Osteoblast (primary cell): ENCODE data around the gene SFTA2. TPM values are rescaled to one million over a fixed set of nuclear protein-coding genes. Genes with fewer than 3 reads are reported as not detected.

ENCODE experiments used
- DNase-seq: peaks from one replicate; pipeline ENCODE4 v3.0.0; 2011; ENCODE audit warnings: low spot score, mixed read lengths; ENCODE audit not compliant: insufficient read length; ENCODE audit errors: missing footprints
- H2AFZ ChIP-seq: 2 replicates; pipeline ENCODE4 v1.6.0; 2011; ENCODE audit warnings: mild to moderate bottlenecking, low read length
- H3K27ac ChIP-seq: 2 replicates; pipeline ENCODE4 v1.5.1; 2011; ENCODE audit warnings: mild to moderate bottlenecking, low read depth, low read length, moderate library complexity
- H3K27me3 ChIP-seq: 2 replicates; pipeline ENCODE4 v1.6.0; 2012; ENCODE audit warnings: mild to moderate bottlenecking, control low read depth, inconsistent platforms, low read length, moderate library complexity; ENCODE audit not compliant: insufficient read depth
- H3K36me3 ChIP-seq: 2 replicates; pipeline ENCODE4 v1.5.1; 2011; ENCODE audit warnings: mild to moderate bottlenecking, low read length, control low read depth, moderate library complexity; ENCODE audit not compliant: insufficient read depth
- H3K4me1 ChIP-seq: 2 replicates; pipeline ENCODE4 v1.5.1; 2011; ENCODE audit warnings: mild to moderate bottlenecking, low read length, control low read depth, moderate library complexity; ENCODE audit not compliant: insufficient read depth
- H3K4me2 ChIP-seq: 2 replicates; pipeline ENCODE4 v1.6.0; 2011; ENCODE audit warnings: mild to moderate bottlenecking, low read length; ENCODE audit not compliant: insufficient read depth
- H3K4me3 ChIP-seq: fragments of 200-600 bp; sonication (generic); 3 replicates; pipeline ENCODE4 v1.5.1; 2012; ENCODE audit warnings: mild to moderate bottlenecking, low read length, inconsistent platforms; ENCODE audit not compliant: insufficient read depth
- H3K79me2 ChIP-seq: 2 replicates; pipeline ENCODE4 v1.6.0; 2012; ENCODE audit warnings: mild to moderate bottlenecking, low read length, control low read depth, inconsistent platforms; ENCODE audit not compliant: insufficient read depth
- H3K9me3 ChIP-seq: 2 replicates; pipeline ENCODE4 v1.5.1; 2011; ENCODE audit warnings: low read depth, low read length, control low read depth
- H4K20me1 ChIP-seq: 2 replicates; pipeline ENCODE4 v1.6.0; 2012; ENCODE audit warnings: mild to moderate bottlenecking, low read length, control low read depth; ENCODE audit not compliant: insufficient read depth
- CTCF ChIP-seq: IDR thresholded peaks from 2 replicates; pipeline ENCODE4 v1.5.1; 2011; ENCODE audit warnings: mild to moderate bottlenecking, low read depth, low read length, moderate library complexity; ENCODE audit errors: extremely low read depth
- total RNA-seq: library from RNA; depleted of rRNA; stranded (reverse); fragments of >200 nt; gene quantifications from 2 replicates; pipeline ENCODE4 v1.2.3, GENCODE V29; 2012

Gene SFTA2
- not detected in 2 replicates for total RNA-seq

GRCh38 chr6:30931969-30932645 is at the start of gene SFTA2:
Gene SFTA2 (minus strand): TSS chr6:30932170. CDS start chr6:30932096, 74 bp downstream.
- no peak within 1 kb of the TSS for H3K27ac ChIP-seq
- H3K4me2 ChIP-seq: no peak within 1 kb of the TSS
- no peak for TF ChIP-seq CTCF
- no peak within 1 kb of the TSS for H2AFZ ChIP-seq
- no peaks in the 10 kb centered on the region for H3K79me2 ChIP-seq
- H3K27me3 ChIP-seq: peaks cover 2% of the 10 kb centered on the region
- no peaks in the 10 kb centered on the region for H3K36me3 ChIP-seq
- H3K4me3 ChIP-seq: no peak within 1 kb of the TSS
- DNase-seq: no peak
- no peaks in the 10 kb centered on the region for H3K4me1 ChIP-seq
- no peaks in the 10 kb centered on the region for H3K9me3 ChIP-seq
- no peaks in the 10 kb centered on the region for H4K20me1 ChIP-seq

DNA sequence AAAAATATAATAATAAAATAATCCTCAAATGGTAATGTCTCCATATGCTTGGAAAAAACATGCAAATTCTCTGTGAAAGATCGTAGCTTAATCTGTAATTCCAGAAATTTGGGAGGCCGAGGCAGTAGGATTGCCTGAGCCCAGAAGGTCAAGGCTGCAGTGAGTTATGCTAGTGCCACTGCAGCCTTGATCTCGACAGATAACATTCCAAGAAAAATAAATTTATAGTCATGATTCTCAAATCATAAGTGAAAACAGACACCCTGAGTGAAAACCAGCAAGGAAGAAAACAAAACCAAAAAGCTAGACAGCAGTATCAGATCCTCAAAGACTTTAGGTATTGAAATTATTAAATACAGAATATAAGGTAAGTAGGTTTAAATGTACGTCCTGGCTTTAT is 47.7 kb upstream of the SFTA2 start:
- H3K9me3 ChIP-seq: no peaks in the 10 kb centered on the region
- no peak overlapping the region for H3K27ac ChIP-seq
- H3K27me3 ChIP-seq: peaks cover 27% of the 10 kb centered on the region
- H3K79me2 ChIP-seq: no peaks in the 10 kb centered on the region
- no peaks in the 10 kb centered on the region for H4K20me1 ChIP-seq
- DNase-seq: no peak
- H3K4me3 ChIP-seq: no peak overlapping the region
- H3K4me1 ChIP-seq: peaks cover 10% of the 10 kb centered on the region
- no peak overlapping the region for H3K4me2 ChIP-seq
- H2AFZ ChIP-seq: no peak overlapping the region
- H3K36me3 ChIP-seq: no peaks in the 10 kb centered on the region
- TF ChIP-seq CTCF: no peak

GRCh38 chr6:30979141-30979540 is 47.2 kb upstream of the SFTA2 start:
- no peaks in the 10 kb centered on the region for H3K79me2 ChIP-seq
- no peak for DNase-seq
- no peaks in the 10 kb centered on the region for H3K9me3 ChIP-seq
- no peak overlapping the region for H2AFZ ChIP-seq
- H3K4me2 ChIP-seq: no peak overlapping the region
- peaks cover 10% of the 10 kb centered on the region for H3K4me1 ChIP-seq
- H4K20me1 ChIP-seq: no peaks in the 10 kb centered on the region
- peaks cover 27% of the 10 kb centered on the region for H3K27me3 ChIP-seq
- TF ChIP-seq CTCF: no peak
- no peak overlapping the region for H3K4me3 ChIP-seq
- H3K36me3 ChIP-seq: no peaks in the 10 kb centered on the region
- no peak overlapping the region for H3K27ac ChIP-seq

- H3K36me3 ChIP-seq: no peaks in the 10 kb centered on the region
- no peak overlapping the region for H3K4me3 ChIP-seq
- no peak overlapping the region for H3K4me2 ChIP-seq
- no peaks in the 10 kb centered on the region for H3K9me3 ChIP-seq
- H2AFZ ChIP-seq: no peak overlapping the region
- H3K4me1 ChIP-seq: no peaks in the 10 kb centered on the region
- DNase-seq: no peak
- no peaks in the 10 kb centered on the region for H4K20me1 ChIP-seq
- no peak overlapping the region for H3K27ac ChIP-seq
- H3K27me3 ChIP-seq: peaks cover 29% of the 10 kb centered on the region
- TF ChIP-seq CTCF: no peak
- no peaks in the 10 kb centered on the region for H3K79me2 ChIP-seq
Measured at GRCh38 chr6:30974490-30975252, 42.7 kb upstream of the SFTA2 start.
